Calu3 (cell line): Measurements from ENCODE around the gene NTRK2. TPM values are rescaled to one million over a fixed set of nuclear protein-coding genes. Genes with fewer than 3 reads are reported as not detected.

ENCODE experiments used
- BruUV-seq: library from RNA; stranded (reverse); fragments of 400-500 nt; replicated peaks from 2 replicates; lab custom pipeline; 2021; lab: Mats Ljungman, UMichigan
- CTCF ChIA-PET: fragments of 300-600 bp; sonication (Branson Sonifier 250); formaldehyde crosslinking; loops from one replicate; lab custom pipeline; 2022; ENCODE audit warnings: antibody characterized with exemption; lab: Charles Lee
- DNase-seq: peaks from one replicate; pipeline ENCODE4 v3.0.0; 2022
- H3K27ac Mint-ChIP-seq: one replicate; pipeline ENCODE4 v1.8.0; 2022; ENCODE audit warnings: mixed read lengths; ENCODE audit not compliant: unreplicated experiment
- H3K27me3 Mint-ChIP-seq: one replicate; pipeline ENCODE4 v1.8.0; 2022; ENCODE audit warnings: mixed read lengths; ENCODE audit not compliant: unreplicated experiment
- H3K36me3 Mint-ChIP-seq: one replicate; pipeline ENCODE4 v1.8.0; 2022; ENCODE audit warnings: mild to moderate bottlenecking, moderate library complexity, mixed read lengths; ENCODE audit not compliant: insufficient read depth, unreplicated experiment
- H3K4me1 Mint-ChIP-seq: one replicate; pipeline ENCODE4 v1.8.0; 2022; ENCODE audit warnings: mild to moderate bottlenecking, low read depth, mixed read lengths; ENCODE audit not compliant: unreplicated experiment
- H3K4me3 Mint-ChIP-seq: one replicate; pipeline ENCODE4 v1.8.0; 2022; ENCODE audit warnings: mild to moderate bottlenecking, low read depth, moderate library complexity, mixed read lengths; ENCODE audit not compliant: unreplicated experiment
- H3K9me3 Mint-ChIP-seq: one replicate; pipeline ENCODE4 v1.8.0; 2022; ENCODE audit warnings: low read depth, mixed read lengths; ENCODE audit not compliant: unreplicated experiment
- CTCF ChIP-seq: fragments of 200-600 bp; IDR thresholded peaks from one replicate; pipeline ENCODE4 v1.8.0; 2022; ENCODE audit warnings: antibody characterized with exemption; ENCODE audit not compliant: unreplicated experiment
- intact Hi-C: fragments of 100-400 bp; cut with micrococcal nuclease; formaldehyde crosslinking; loops from one replicate; pipeline ENCODE4 v1.10.0; 2022; ENCODE audit not compliant: unreplicated experiment
- total RNA-seq: library from RNA; stranded (reverse); gene quantifications from 2 replicates; pipeline ENCODE4 v1.2.3, GENCODE V29; 2022

Gene NTRK2
- total RNA-seq, 1 experiment from 2014 or later, result 2.1 TPM

DNA sequence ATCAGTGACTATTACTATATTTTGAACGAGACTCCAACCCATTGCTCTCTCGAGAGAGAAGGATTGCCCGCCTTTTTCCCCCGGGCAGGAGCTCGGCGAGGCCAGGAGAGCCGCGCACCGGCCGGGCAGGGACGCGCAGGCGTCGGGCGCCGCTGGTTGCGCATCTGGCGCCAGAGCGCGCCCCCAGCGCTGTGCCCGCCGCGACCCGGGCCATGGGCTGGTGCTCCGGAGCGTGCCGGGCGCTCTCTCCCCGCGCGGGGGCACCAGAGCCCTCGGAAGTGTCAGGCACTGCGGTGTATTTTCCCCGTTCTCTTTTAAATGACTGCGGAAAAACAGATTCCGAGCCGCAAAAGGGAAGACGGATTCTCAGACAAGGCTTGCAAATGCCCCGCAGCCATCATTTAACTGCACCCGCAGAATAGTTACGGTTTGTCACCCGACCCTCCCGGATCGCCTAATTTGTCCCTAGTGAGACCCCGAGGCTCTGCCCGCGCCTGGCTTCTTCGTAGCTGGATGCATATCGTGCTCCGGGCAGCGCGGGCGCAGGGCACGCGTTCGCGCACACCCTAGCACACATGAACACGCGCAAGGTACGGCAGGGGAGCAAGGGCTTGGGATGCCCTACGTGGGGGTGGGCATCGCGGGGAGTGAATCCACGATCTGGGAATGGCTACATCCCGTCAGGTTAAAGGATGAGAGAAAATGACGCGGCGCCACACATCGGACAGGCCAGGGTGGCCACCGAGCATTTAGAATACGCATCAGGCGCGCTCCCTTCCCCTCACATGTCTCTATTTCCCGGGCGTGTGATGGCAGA, 1.1 kb upstream of the NTRK2 start:
- intact Hi-C loops, result loop anchor here (5.0 kb wide), 1 partner anchor 271 kb away; no protein-coding TSS in a partner anchor
- H3K27ac Mint-ChIP-seq, result no peak overlapping the region
- no peaks in the 10 kb centered on the region for H3K27me3 Mint-ChIP-seq
- peaks cover 17% of the 10 kb centered on the region for H3K36me3 Mint-ChIP-seq
- no peak for TF ChIP-seq CTCF
- no TSS peak for BruUV-seq
- H3K9me3 Mint-ChIP-seq, result no peaks in the 10 kb centered on the region
- H3K4me1 Mint-ChIP-seq, result no peaks in the 10 kb centered on the region
- CTCF ChIA-PET, result interaction anchor here (0.6 to 1.4 kb wide), 4 partner anchors 230 to 590 kb away, joined by 3 to 5 read pairs (median 4); no protein-coding TSS in a partner anchor
- DNase-seq, result peak; percentile 85
- peak overlapping the region; percentile 90 for H3K4me3 Mint-ChIP-seq

GRCh38 chr9:84669013-84669287, 579 bp upstream of the NTRK2 start:
- Mint-ChIP-seq H3K27ac (no peak overlapping the region), H3K36me3 (peaks cover 17% of the 10 kb centered on the region), H3K4me1 (no peaks in the 10 kb centered on the region), H3K27me3 (no peaks in the 10 kb centered on the region), H3K4me3 (peak overlapping the region; percentile 90), H3K9me3 (no peaks in the 10 kb centered on the region)
- CTCF ChIA-PET, result interaction anchor here (0.6 to 1.4 kb wide), 2 partner anchors 230 to 590 kb away, joined by 4 to 5 read pairs; no protein-coding TSS in a partner anchor
- no peak for TF ChIP-seq CTCF
- intact Hi-C loops, result loop anchor here (5.0 kb wide), 1 partner anchor 272 kb away; no protein-coding TSS in a partner anchor
- no peak for DNase-seq
- BruUV-seq, result no TSS peak

GRCh38 chr9:84670138-84671041, 861 bp downstream of the NTRK2 start:
- intact Hi-C loops, result no loop called here
- peak; percentile 6 for DNase-seq
- Mint-ChIP-seq H3K36me3 (peaks cover 17% of the 10 kb centered on the region), H3K9me3 (no peaks in the 10 kb centered on the region), H3K4me3 (peak overlapping the region; percentile 90), H3K27me3 (no peaks in the 10 kb centered on the region), H3K27ac (no peak overlapping the region), H3K4me1 (no peaks in the 10 kb centered on the region)
- BruUV-seq, result no TSS peak
- no peak for TF ChIP-seq CTCF
- CTCF ChIA-PET, result interaction anchor here (0.6 to 0.9 kb wide), 2 partner anchors 13 to 273 kb away, joined by 3 read pairs; no protein-coding TSS in a partner anchor
